Stimulated activated CD4-positive, alpha-beta T cell treated with anti-CD3 and anti-CD28 coated beads, Interleukin-12 subunit alpha, Interleukin-12 subunit beta, amount 100 ng/mL, for 24 hours (primary cell): Measurements from ENCODE around the gene ZAP70.

Experiments used
- DNase-seq, 2 experiments: peaks; one replicate each; pipeline ENCODE4 v3.0.0-alpha.2; 2020; ENCODE audit warnings: low read depth in 2 of 2

ZAP70 gene

GRCh38 chr2:97752342-97753334 is 39.3 kb downstream of the ZAP70 start:
- DNase-seq: no peak

- no peak for DNase-seq
Observed at GRCh38 chr2:97754690-97755346, 41.4 kb downstream of the ZAP70 start.

GRCh38 chr2:97755491-97755890 is 42.1 kb downstream of the ZAP70 start:
- no peak for DNase-seq

- no peak for DNase-seq
Observed at GRCh38 chr2:97757062-97757461, 43.7 kb downstream of the ZAP70 start.

GRCh38 chr2:97758131-97758705 is 44.8 kb downstream of the ZAP70 start:
- no peak for DNase-seq

GRCh38 chr2:97759727-97760407 is 46.5 kb downstream of the ZAP70 start:
- no peak for DNase-seq

GRCh38 chr2:97760480-97761049 is 47.2 kb downstream of the ZAP70 start:
- DNase-seq: no peak

GRCh38 chr2:97761192-97761591 is 47.8 kb downstream of the ZAP70 start:
- peak; percentile 37 to 43 for DNase-seq

- no peak for DNase-seq
Observed at GRCh38 chr2:97763176-97763845, 49.9 kb downstream of the ZAP70 start.

- DNase-seq: no peak
Observed at GRCh38 chr2:97764559-97765263, 51.3 kb downstream of the ZAP70 start.

GRCh38 chr2:97765933-97766332 is 52.6 kb downstream of the ZAP70 start:
- no peak for DNase-seq

- DNase-seq: no peak
Observed at GRCh38 chr2:97766567-97766966, 53.2 kb downstream of the ZAP70 start.

- no peak for DNase-seq
Observed at GRCh38 chr2:97769308-97769707, 55.9 kb downstream of the ZAP70 start.

- no peak for DNase-seq
Observed at GRCh38 chr2:97769711-97770110, 56.3 kb downstream of the ZAP70 start.

GRCh38 chr2:97770445-97770844 is 57.1 kb downstream of the ZAP70 start:
- DNase-seq: no peak

GRCh38 chr2:97774425-97774824 is 61.0 kb downstream of the ZAP70 start:
- no peak for DNase-seq

- DNase-seq: no peak
Observed at GRCh38 chr2:97775074-97775473, 61.7 kb downstream of the ZAP70 start.

GRCh38 chr2:97779141-97779540 is 65.8 kb downstream of the ZAP70 start:
- no peak for DNase-seq

- DNase-seq: no peak
Observed at GRCh38 chr2:97781981-97782380, 68.6 kb downstream of the ZAP70 start.

- no peak for DNase-seq
Observed at GRCh38 chr2:97784953-97785352, 71.6 kb downstream of the ZAP70 start.
